HG02759 (cell line): ENCODE measurements around the gene GDPGP1.
"Not testable (repeated sequence)": the region's sequence is repeated elsewhere in the genome, so short reads cannot be mapped to it uniquely, and the experiment has no call there.

ENCODE experiments used
- ATAC-seq: cut with Tn5 transposase; IDR thresholded peaks from one replicate; pipeline ENCODE4 v1.9.1; 2021; ENCODE audit warnings: mild to moderate bottlenecking, moderate library complexity; ENCODE audit not compliant: unreplicated experiment

Gene GDPGP1

DNA sequence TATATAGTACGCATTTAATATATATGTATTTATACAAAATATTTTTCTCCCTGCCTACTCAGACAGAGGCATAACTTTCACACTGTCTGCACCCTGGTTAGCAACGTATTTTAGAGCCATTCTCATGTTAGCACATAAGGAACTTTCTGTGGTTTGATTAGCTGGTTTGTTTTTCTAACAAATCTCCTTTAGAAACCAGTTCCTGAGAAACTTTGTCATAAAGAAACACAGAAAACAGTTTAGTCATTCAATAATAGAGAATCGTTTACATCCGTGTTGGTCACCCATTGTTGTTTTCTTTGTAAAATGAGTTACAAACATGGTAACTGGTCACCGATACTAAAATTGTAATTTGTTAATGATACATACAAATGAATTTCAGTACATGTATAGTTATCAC is 25.5 kb downstream of the GDPGP1 start:
- peak; percentile 65 for ATAC-seq

- not testable (repeated sequence) for ATAC-seq
Observed at GRCh38 chr15:90260731-90261130, 26.7 kb downstream of the GDPGP1 start.

- ATAC-seq, result no peak
Observed at GRCh38 chr15:90261811-90262210, 27.8 kb downstream of the GDPGP1 start.

- no peak for ATAC-seq
Observed at GRCh38 chr15:90262426-90262825, 28.4 kb downstream of the GDPGP1 start.

DNA sequence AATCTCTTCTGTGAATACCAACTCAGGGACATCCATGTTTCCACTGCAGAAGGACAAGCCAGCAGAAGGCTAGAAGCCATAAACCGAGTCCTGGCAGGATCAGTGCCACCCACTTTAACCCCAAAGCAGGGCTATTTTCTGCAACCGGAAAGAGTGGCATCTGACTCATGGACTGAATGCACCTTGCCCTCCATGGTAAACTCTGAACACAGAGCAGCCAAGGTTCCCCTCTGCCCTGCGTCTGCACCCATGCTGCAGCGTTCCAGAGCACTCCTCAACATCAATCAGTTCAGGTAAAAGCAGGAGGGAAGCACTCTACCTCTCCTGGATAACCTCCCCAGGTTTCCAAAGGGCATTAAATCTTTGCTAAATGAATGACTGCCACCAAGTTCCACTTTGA is 30.7 kb downstream of the GDPGP1 start:
- no peak for ATAC-seq

- peak; percentile 94 for ATAC-seq
Observed at GRCh38 chr15:90265271-90266060, 31.5 kb downstream of the GDPGP1 start, which contains the start of gene NGRN. Gene NGRN (plus strand): TSS chr15:90265672. CDS start chr15:90265713, 41 bp downstream.

DNA sequence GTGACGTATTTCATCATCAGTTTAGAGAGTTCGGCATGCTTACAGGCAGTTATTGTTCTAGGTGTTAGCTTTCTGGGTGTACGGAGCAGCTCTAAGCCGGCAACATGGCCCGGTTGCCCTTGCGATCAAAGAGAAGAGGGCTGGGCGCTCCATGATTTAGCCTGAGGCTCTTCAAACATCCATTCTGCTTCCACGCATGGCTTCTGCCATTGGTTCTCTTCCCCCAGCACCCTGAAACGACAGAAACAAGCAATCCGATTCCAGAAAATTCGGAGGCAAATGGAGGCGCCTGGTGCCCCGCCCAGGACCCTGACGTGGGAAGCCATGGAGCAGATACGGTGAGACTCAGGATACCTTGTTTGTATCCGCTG is 32.0 kb downstream of the GDPGP1 start:
- ATAC-seq, result peak; percentile 2

DNA sequence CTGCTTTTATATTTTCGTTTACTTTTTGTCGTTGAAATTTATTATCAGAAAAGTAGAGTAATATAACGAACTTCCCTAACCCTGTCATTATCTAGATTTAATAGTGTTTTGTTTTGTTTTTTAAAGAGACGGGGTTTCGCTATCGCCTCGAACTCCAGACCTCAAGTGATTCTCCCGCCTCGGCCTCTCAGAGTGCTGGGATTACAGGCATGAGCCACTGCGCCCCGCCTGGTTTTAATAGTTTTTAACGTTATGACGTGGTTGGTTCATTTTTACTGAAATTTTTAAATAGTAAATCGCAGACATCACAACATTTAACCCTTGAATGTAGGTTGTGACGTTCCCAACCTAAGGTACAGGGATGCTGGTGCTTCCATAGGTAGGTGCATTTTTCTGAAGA is 32.5 kb downstream of the GDPGP1 start:
- no peak for ATAC-seq

GRCh38 chr15:90268415-90268814 is 34.4 kb downstream of the GDPGP1 start:
- ATAC-seq, result no peak

GRCh38 chr15:90270502-90271150 is 36.6 kb downstream of the GDPGP1 start:
- ATAC-seq, result no peak

DNA sequence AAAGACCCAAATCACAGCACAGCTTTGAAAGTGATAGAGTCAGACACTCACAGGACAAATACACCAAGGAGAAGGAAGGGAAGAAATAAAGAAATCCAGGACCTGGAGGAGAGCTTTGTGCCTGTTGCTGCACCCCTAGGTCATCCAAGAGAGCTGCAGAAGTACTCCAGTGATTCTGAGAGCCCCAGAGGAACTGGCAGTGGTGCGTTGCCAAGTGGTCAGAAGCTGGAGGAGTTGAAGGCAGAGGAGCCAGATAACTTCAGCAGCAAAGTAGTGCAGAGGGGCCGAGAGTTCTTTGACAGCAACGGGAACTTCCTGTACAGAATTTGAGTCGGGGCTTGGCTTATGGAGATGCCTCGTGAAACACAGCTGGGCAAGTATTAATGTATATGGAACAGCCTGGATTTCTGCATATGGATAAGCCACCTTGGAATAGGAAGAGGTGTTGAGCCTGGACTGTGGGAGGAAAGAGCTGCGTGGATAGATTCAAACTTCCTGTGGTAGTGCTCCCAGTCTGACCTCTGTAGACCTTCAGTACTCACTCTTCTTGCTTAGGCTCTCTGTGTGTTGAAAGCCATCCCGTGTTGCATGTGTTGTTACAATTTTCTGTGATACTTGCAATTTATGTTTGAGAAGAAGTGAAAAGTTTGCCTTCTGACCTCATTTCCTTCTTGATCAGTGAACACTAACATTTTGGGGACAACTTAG is 37.6 kb downstream of the GDPGP1 start:
- no peak for ATAC-seq

DNA sequence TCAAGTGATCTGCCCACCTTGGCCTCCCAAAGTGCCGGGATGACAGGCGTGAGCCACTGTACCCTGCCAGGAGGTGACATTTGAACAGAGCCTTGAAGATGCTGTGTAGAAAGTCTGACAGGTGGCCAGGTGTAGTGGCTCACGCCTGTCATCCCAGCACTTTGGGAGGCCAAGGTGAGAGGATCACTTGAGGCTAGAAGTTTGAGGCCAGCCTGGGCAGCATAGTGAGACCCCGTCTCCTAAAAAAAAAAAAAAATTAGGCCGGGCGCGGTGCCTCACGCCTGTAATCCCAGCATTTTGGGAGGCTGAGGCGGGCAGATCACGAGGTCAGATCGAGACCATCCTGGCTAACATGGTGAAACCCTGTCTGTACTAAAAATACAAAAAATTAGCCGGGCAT is 44.5 kb downstream of the GDPGP1 start:
- ATAC-seq, result not testable (repeated sequence)

DNA sequence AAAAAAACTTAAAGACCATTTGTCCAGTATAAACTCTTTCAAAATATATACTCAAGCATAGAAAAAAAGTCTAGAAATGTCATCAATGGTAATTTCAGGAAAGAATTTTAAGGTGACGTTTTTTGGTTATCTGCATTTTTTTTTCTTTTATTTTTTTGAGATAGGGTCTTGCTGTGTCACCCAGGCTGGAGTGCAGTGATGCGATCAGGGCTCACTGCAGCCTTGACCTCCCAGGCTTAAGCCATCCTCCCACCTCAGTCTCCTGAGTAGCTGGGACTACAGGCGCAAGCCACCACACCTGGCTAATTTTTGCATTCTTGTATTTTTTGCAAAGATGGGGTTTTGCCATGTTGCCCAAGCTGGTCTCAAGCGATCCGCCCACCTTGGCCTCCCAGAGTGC is 46.7 kb downstream of the GDPGP1 start:
- not testable (repeated sequence) for ATAC-seq

DNA sequence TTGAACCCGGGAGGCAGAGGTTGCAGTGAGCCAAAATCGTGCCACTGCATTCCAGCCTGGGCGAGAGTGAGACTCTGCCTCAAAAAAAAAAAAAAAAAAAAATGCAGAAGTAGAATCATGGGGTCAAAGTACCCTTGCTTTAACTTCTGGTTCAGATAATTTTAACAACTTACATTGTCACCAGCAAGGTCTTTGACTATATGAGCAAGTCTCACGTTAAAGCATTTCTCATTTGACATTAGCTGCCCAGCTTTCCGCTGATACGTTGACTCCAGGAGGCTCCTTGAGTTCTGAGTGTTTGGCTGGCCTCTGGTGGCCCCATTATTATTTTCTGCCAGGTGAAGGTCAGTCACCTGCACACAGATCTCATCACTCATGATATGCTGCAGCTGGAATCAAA is 47.6 kb downstream of the GDPGP1 start:
- ATAC-seq, result not testable (repeated sequence)

- ATAC-seq, result no peak
Observed at GRCh38 chr15:90286678-90287077, 52.7 kb downstream of the GDPGP1 start.

- no peak for ATAC-seq
Observed at GRCh38 chr15:90287101-90287500, 53.1 kb downstream of the GDPGP1 start.

DNA sequence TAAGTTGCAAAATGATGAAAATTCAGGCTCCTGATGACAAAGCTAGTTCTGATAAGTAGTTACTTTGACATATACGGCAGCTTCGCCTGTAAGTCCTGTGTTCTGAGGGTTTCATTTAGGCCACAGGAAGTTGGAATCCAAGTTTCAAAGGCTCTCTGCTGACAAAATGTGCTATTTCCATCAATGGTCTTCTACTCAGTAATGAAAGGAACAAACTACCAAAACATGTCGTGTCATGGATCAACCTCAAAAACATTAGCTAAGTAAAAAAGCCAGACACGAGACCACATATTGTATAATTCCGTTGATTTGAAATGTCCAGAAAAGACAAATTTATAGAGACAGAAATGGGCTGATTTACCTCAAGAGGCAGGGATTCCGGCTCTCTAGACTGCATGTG is 53.9 kb downstream of the GDPGP1 start:
- no peak for ATAC-seq

DNA sequence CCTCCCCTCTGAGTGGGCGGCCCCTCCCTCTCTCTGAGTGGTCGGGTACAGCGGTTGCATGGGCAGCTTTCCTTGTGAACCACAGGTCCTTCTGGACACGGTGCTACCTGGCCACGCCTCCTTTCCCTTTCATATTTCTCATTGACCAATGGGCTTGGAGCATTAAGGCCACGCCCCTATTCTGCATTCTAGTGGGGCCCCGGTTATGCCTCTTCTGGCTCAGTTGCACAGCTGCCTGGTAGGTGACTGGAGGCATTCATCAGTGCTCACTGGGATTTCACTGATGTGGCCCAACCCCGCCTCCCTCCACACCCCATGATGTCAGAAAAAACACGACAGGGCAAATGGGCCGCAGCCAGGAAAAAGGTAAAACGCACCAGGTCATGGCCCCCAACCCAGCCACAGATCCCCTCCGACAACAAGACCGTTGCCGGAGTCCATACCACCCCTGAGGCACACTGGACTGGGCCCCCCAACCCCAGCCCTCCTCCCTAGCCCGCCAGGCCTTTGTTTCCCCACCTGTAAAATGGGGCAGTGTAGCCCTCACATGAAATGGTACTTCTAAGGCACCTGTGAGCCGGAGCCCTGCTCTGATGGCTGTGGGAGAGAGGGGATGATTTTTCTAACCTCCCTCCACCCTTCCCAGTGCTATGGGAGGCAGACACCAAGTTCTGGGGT is 57.8 kb downstream of the GDPGP1 start:
- ATAC-seq, result no peak

DNA sequence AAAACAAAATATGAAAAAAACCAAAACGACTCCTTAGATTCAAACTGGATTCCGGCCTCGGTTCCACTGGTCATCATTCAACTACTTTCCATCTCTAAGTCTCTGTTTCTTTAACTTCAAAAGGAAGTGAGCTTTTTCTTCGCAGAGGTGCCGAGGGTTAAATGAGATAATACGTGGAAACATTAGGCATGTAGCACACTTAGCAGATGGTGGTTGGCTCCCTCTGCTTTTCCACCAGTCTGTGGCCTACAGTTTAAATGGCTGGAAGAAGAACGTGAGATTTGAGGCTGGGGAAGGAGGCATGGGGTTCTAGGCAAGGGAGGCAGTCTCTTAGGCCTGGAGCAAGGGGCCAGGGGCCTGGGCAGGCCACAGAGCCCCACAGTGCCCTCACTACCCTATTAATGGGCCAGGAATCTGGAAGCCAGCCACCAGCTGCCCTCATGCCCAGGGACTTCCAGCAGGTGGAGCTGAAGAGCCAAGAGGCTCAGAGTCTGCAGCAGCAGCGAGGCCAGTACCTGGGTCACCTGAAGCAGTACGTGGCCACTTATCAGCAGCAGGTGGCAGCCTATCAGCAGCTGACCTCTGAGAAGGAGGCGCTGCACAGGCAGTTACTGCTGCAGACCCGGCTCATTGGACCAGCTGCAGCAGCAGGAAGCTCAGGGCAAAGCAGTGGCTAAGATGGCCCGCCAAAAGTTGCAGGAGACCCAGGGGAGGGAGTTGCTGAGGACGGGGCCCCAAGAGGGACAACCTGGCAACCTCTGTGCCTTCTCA is 59.2 kb downstream of the GDPGP1 start:
- not testable (repeated sequence) for ATAC-seq

DNA sequence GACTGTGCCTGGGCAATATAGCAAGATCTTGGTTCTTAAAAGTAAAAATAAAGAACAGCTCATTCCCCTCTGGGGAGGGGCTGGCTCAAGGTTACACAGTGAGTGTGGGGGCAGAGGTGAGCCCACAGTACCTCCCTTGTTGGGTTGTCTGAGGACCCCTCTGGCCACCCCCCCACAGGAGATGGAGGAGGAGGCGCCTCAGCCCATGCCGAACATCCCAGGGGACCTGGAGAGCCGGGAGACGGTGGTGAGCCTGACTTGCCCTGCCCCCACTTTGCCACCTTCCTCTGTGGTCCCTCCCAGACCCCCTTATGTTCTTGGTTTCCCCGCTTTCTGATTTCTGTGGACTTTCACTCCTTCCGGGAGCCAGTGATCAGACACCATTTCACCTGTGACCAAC is 60.1 kb downstream of the GDPGP1 start:
- ATAC-seq, result no peak
